IMR-90 (cell line): ENCODE data around the gene MINDY3. TPM values are rescaled to one million over a fixed set of nuclear protein-coding genes. Genes with fewer than 3 reads are reported as not detected.
A peak's percentile ranks its signal among the peaks of the same experiment; 100 is the strongest.

Experiments
- ATAC-seq: fragments of 200-7000 bp; cut with Tn5 transposase; 2 replicates; pipeline ENCODE4 v1.9.1; 2020; ENCODE audit warnings: low read depth, mild to moderate bottlenecking, moderate library complexity
- BruUV-seq: library from RNA; stranded (reverse); fragments of 400-500 nt; replicated peaks from 2 replicates; lab custom pipeline; 2021; lab: Mats Ljungman, UMichigan
- CTCF ChIA-PET: fragments of 300-600 bp; formaldehyde crosslinking; extraction: SDS; loops from one replicate; lab custom pipeline; 2021; ENCODE audit warnings: antibody characterized with exemption; lab: Yijun Ruan, JAX
- POLR2A ChIA-PET: fragments of 300-600 bp; sonication (Branson Sonifier 250); formaldehyde crosslinking; loops from one replicate; lab custom pipeline; 2022; ENCODE audit warnings: antibody characterized with exemption; ENCODE audit not compliant: unreplicated experiment; lab: Charles Lee
- DNase-seq: peaks from one replicate; pipeline ENCODE4 v3.0.0; 2013
- H2AFZ ChIP-seq: replicated peaks from 2 replicates; pipeline ENCODE3; 2013; ENCODE audit warnings: low read length, mild to moderate bottlenecking; ENCODE audit not compliant: poor library complexity
- H2AK5ac ChIP-seq: 2 replicates; pipeline ENCODE4 v1.6.1; 2013; ENCODE audit warnings: low read depth, low read length, inconsistent platforms
- H2AK9ac ChIP-seq: replicated peaks from 2 replicates; pipeline ENCODE3; 2013; ENCODE audit warnings: mild to moderate bottlenecking, low read depth, low read length, moderate library complexity; ENCODE audit not compliant: poor library complexity
- H2BK120ac ChIP-seq: 2 replicates; pipeline ENCODE4 v1.6.1; 2013; ENCODE audit warnings: low read depth, low read length, inconsistent platforms
- H2BK15ac ChIP-seq: 3 replicates; pipeline ENCODE4 v1.6.1; 2013; ENCODE audit warnings: low read depth, low read length, inconsistent platforms
- H2BK20ac ChIP-seq: 2 replicates; pipeline ENCODE4 v1.6.1; 2013; ENCODE audit warnings: low read depth, mild to moderate bottlenecking, inconsistent platforms, low read length, moderate library complexity
- H2BK5ac ChIP-seq: 2 replicates; pipeline ENCODE4 v1.6.1; 2013; ENCODE audit warnings: mild to moderate bottlenecking, low read depth, low read length, inconsistent platforms; ENCODE audit not compliant: poor library complexity, severe bottlenecking
- H3K14ac ChIP-seq: replicated peaks from 2 replicates; pipeline ENCODE4 v1.6.1; 2013; ENCODE audit warnings: low read depth, low read length, inconsistent platforms
- H3K18ac ChIP-seq: 2 replicates; pipeline ENCODE4 v1.6.1; 2013; ENCODE audit warnings: low read depth, low read length, control low read depth
- H3K23ac ChIP-seq: 2 replicates; pipeline ENCODE4 v1.6.1; 2013; ENCODE audit warnings: low read depth, low read length, inconsistent platforms
- H3K27ac ChIP-seq: 2 replicates; pipeline ENCODE4 v1.5.1; 2013; ENCODE audit warnings: mild to moderate bottlenecking, control low read depth, low read length; ENCODE audit not compliant: insufficient read depth
- H3K27me3 ChIP-seq: 2 replicates; pipeline ENCODE4 v1.6.1; 2013; ENCODE audit warnings: low read length; ENCODE audit not compliant: control insufficient read depth, insufficient read depth
- H3K36me3 ChIP-seq: 2 replicates; pipeline ENCODE4 v1.6.1; 2013; ENCODE audit warnings: low read length, mixed read lengths; ENCODE audit not compliant: control insufficient read depth, insufficient read depth
- H3K4ac ChIP-seq: 2 replicates; pipeline ENCODE4 v1.6.1; 2013; ENCODE audit warnings: low read depth, low read length, inconsistent platforms
- H3K4me1 ChIP-seq: 2 replicates; pipeline ENCODE4 v1.6.1; 2013; ENCODE audit warnings: low read length, mixed read lengths; ENCODE audit not compliant: control insufficient read depth, insufficient read depth
- H3K4me2 ChIP-seq: 2 replicates; pipeline ENCODE4 v1.6.1; 2013; ENCODE audit warnings: low read depth, mild to moderate bottlenecking, control low read depth, low read length, moderate library complexity
- H3K4me3 ChIP-seq: 2 replicates; pipeline ENCODE4 v1.5.1; 2013; ENCODE audit warnings: low read depth, mild to moderate bottlenecking, control low read depth, low read length, moderate library complexity; ENCODE audit not compliant: insufficient read depth
- H3K56ac ChIP-seq: 2 replicates; pipeline ENCODE4 v1.6.1; 2013; ENCODE audit warnings: low read length, inconsistent platforms; ENCODE audit not compliant: insufficient read depth; ENCODE audit errors: extremely low read depth
- H3K79me1 ChIP-seq, 2 experiments: 2 replicates each; pipeline ENCODE4 v1.6.1; 2013; ENCODE audit warnings: low read length in 2 of 2, inconsistent platforms in 1 of 2, low read depth in 1 of 2
- H3K9ac ChIP-seq: 2 replicates; pipeline ENCODE4 v1.6.1; 2013; ENCODE audit warnings: low read depth, low read length, control low read depth
- H3K9me1 ChIP-seq: 2 replicates; pipeline ENCODE4 v1.6.1; 2013; ENCODE audit warnings: low read length, inconsistent platforms; ENCODE audit not compliant: insufficient read depth
- H3K9me3 ChIP-seq: 2 replicates; pipeline ENCODE4 v1.6.1; 2013; ENCODE audit warnings: low read length; ENCODE audit not compliant: control insufficient read depth, insufficient read depth
- H4K20me1 ChIP-seq: 2 replicates; pipeline ENCODE4 v1.6.1; 2013; ENCODE audit warnings: low read length, inconsistent platforms; ENCODE audit not compliant: insufficient read depth
- H4K5ac ChIP-seq: 2 replicates; pipeline ENCODE4 v1.6.1; 2013; ENCODE audit warnings: mild to moderate bottlenecking, low read depth, low read length, control low read depth
- H4K8ac ChIP-seq, 2 experiments: 2 replicates each; pipeline ENCODE4 v1.6.1; 2013; ENCODE audit warnings: low read depth in 2 of 2, low read length in 2 of 2, control low read depth in 1 of 2, inconsistent platforms in 1 of 2
- H4K91ac ChIP-seq: 2 replicates; pipeline ENCODE4 v1.6.1; 2013; ENCODE audit warnings: low read depth, low read length, inconsistent platforms; ENCODE audit not compliant: insufficient read depth
- BHLHE40 ChIP-seq: fragments of 150-350 bp; IDR thresholded peaks from 2 replicates; pipeline ENCODE4 v1.6.1; 2016; ENCODE audit warnings: mild to moderate bottlenecking, low read depth, low read length
- CEBPB ChIP-seq: IDR thresholded peaks from 2 replicates; pipeline ENCODE4 v1.6.1; 2012; ENCODE audit warnings: low read depth, low read length, improper control_type of control experiment
- ELK1 ChIP-seq: fragments of 150-350 bp; IDR thresholded peaks from 2 replicates; pipeline ENCODE4 v1.6.1; 2016; ENCODE audit warnings: low read depth, mild to moderate bottlenecking, low read length, moderate library complexity, borderline replicate concordance
- RAD21 ChIP-seq: IDR thresholded peaks from 2 replicates; pipeline ENCODE4 v1.6.1; 2012; ENCODE audit warnings: low read length, improper control_type of control experiment
- SMC3 ChIP-seq: fragments of 150-350 bp; IDR thresholded peaks from 2 replicates; pipeline ENCODE4 v1.6.1; 2016; ENCODE audit warnings: low read depth, mild to moderate bottlenecking, antibody characterized with exemption, low read length, moderate library complexity
- WGBS, 2 experiments: methylation state at CpG; one replicate each; pipeline versions ENCODE4 v1.1.5 to v1.1.7; 2013; ENCODE audit warnings: missing lambda C conversion rate in 2 of 2; ENCODE audit not compliant: insufficient read length in 1 of 2; ENCODE audit errors: extremely low coverage in 2 of 2; 5-methylcytosine and 5-hydroxymethylcytosine counted together
- dilution Hi-C: fragments of 300-500 bp; cut with HindIII; formaldehyde crosslinking; loops from one replicate; pipeline ENCODE4 v1.14.3; 2018; ENCODE audit warnings: low sequenced_read_pairs; ENCODE audit not compliant: unreplicated experiment
- in situ Hi-C: fragments of 300-500 bp; cut with MboI; formaldehyde crosslinking; loops from 3 replicates; pipeline ENCODE4 v1.14.3; 2019; ENCODE audit warnings: low sequenced_read_pairs, inconsistent platforms, mixed read lengths
- intact Hi-C: fragments of 100-400 bp; cut with micrococcal nuclease; formaldehyde crosslinking; loops from 2 replicates; pipeline ENCODE4 v1.10.0; 2022
- polyA plus RNA-seq, 3 experiments: library from polyadenylated mRNA; depleted of rRNA; stranded (reverse); fragments of >200 nt; gene quantifications; 2 replicates each; pipeline ENCODE4 v1.2.3, GENCODE V29; 2012; ENCODE audit warnings: low replicate concordance in 1 of 3
- total RNA-seq: library from RNA; depleted of rRNA; stranded (reverse); fragments of >200 nt; gene quantifications from 2 replicates; pipeline ENCODE4 v1.2.3, GENCODE V29; 2012
- TF ChIP-seq, protein P1 (sequence below): conservative IDR thresholded peaks from 2 replicates; pipeline ENCODE4 v1.5.1; 2012; ENCODE audit warnings: mild to moderate bottlenecking, low read depth, low read length, improper control_type of control experiment

MINDY3 gene
- total and polyA plus RNA-seq, 2 of the 4 experiments (the other 2 are of a cell fraction) = 13.9 to 14.5 TPM

- intact Hi-C loops = loop anchor here (1.0 kb wide), 1 partner anchor 930 kb away; no protein-coding TSS in a partner anchor
- H2AK9ac ChIP-seq = no peak overlapping the region
- H3K4ac ChIP-seq = no peak overlapping the region
- no peak overlapping the region for H3K4me2 ChIP-seq
- dilution Hi-C loops = no loop called here
- no peaks in the 10 kb centered on the region for H3K4me1 ChIP-seq
- no peaks in the 10 kb centered on the region for H3K79me1 ChIP-seq
- no peak overlapping the region for H2BK5ac ChIP-seq
- WGBS, 2 experiments = no CpG with 5 or more reads among the region's 2 CpGs
- H4K5ac ChIP-seq = no peak overlapping the region
- no peak overlapping the region for H3K23ac ChIP-seq
- H3K27me3 ChIP-seq = peaks cover 6% of the 10 kb centered on the region
- no peak overlapping the region for H3K27ac ChIP-seq
- no peak overlapping the region for H4K91ac ChIP-seq
- no peak overlapping the region for H2AK5ac ChIP-seq
- no peak overlapping the region for H3K4me3 ChIP-seq
- H3K18ac ChIP-seq = no peak overlapping the region
- no peaks in the 10 kb centered on the region for H3K9me1 ChIP-seq
- no peak overlapping the region for H2BK120ac ChIP-seq
- POLR2A ChIA-PET = no interaction called here
- no peak overlapping the region for H2BK15ac ChIP-seq
- TF ChIP-seq CEBPB = 0 out of 2 replicates have a peak, but pooled peaks have one; percentile 3
- no peak for TF ChIP-seq BHLHE40
- TF ChIP-seq RAD21 = peak; percentile 62
- TF ChIP-seq, protein P1, sequence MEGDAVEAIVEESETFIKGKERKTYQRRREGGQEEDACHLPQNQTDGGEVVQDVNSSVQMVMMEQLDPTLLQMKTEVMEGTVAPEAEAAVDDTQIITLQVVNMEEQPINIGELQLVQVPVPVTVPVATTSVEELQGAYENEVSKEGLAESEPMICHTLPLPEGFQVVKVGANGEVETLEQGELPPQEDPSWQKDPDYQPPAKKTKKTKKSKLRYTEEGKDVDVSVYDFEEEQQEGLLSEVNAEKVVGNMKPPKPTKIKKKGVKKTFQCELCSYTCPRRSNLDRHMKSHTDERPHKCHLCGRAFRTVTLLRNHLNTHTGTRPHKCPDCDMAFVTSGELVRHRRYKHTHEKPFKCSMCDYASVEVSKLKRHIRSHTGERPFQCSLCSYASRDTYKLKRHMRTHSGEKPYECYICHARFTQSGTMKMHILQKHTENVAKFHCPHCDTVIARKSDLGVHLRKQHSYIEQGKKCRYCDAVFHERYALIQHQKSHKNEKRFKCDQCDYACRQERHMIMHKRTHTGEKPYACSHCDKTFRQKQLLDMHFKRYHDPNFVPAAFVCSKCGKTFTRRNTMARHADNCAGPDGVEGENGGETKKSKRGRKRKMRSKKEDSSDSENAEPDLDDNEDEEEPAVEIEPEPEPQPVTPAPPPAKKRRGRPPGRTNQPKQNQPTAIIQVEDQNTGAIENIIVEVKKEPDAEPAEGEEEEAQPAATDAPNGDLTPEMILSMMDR = peak; percentile 66
- peak; percentile 36; the same call in 1 of the 2 replicates for TF ChIP-seq SMC3
- TF ChIP-seq ELK1 = no peak
- in situ Hi-C loops = loop anchor here (25.0 kb wide), 1 partner anchor 1383 kb away; no protein-coding TSS in a partner anchor
- no peaks in the 10 kb centered on the region for H3K36me3 ChIP-seq
- ATAC-seq (no peak; the same call in 1 of the 2 replicates), DNase-seq (peak; percentile 40)
- H3K9me3 ChIP-seq = no peaks in the 10 kb centered on the region
- no peak overlapping the region for H4K8ac ChIP-seq
- H3K9ac ChIP-seq = no peak overlapping the region
- H3K14ac ChIP-seq = no peak overlapping the region
- no TSS peak for BruUV-seq
- H4K20me1 ChIP-seq = no peaks in the 10 kb centered on the region
- no peak overlapping the region for H2AFZ ChIP-seq
- CTCF ChIA-PET = interaction anchor here (0.5 to 1.4 kb wide), 2 partner anchors 19 to 665 kb away, joined by 3 read pairs; partner anchors contain the start of gene MINDY3
- no peak overlapping the region for H2BK20ac ChIP-seq
- H3K56ac ChIP-seq = no peak overlapping the region
Observed at GRCh38 chr10:15879058-15879457, 18.8 kb upstream of the MINDY3 start.
